MCF 10A (cell line): ENCODE measurements around the gene KLHL22. TPM values are rescaled to one million over a fixed set of nuclear protein-coding genes. Genes with fewer than 3 reads are reported as not detected.

ENCODE experiments used
- BruUV-seq: library from RNA; stranded (reverse); fragments of 400-500 nt; replicated peaks from 2 replicates; lab custom pipeline; 2021; lab: Mats Ljungman, UMichigan
- CTCF ChIA-PET: fragments of 300-600 bp; sonication (Branson Sonifier 250); formaldehyde crosslinking; extraction: SDS; loops from one replicate; lab custom pipeline; 2021; ENCODE audit warnings: antibody characterized with exemption, inconsistent platforms; lab: Yijun Ruan, JAX
- POLR2A ChIA-PET: fragments of 300-600, 350-650 bp; sonication (Branson Sonifier 250); formaldehyde crosslinking; extraction: SDS; loops from one replicate; lab custom pipeline; 2020; ENCODE audit warnings: antibody characterized with exemption, inconsistent platforms; lab: Yijun Ruan, JAX
- DNase-seq: peaks from one replicate; pipeline ENCODE4 v3.0.0-alpha.2; 2018; ENCODE audit not compliant: unreplicated experiment
- H3K27ac Mint-ChIP-seq: one replicate; pipeline ENCODE4 v1.8.0; 2022; ENCODE audit warnings: mild to moderate bottlenecking, low read depth, mixed read lengths; ENCODE audit not compliant: unreplicated experiment
- H3K27me3 Mint-ChIP-seq: one replicate; pipeline ENCODE4 v1.8.0; 2022; ENCODE audit warnings: mixed read lengths; ENCODE audit not compliant: insufficient read depth, unreplicated experiment
- H3K36me3 Mint-ChIP-seq: one replicate; pipeline ENCODE4 v1.8.0; 2022; ENCODE audit warnings: mild to moderate bottlenecking, moderate library complexity, mixed read lengths; ENCODE audit not compliant: insufficient read depth, unreplicated experiment
- H3K4me1 Mint-ChIP-seq: one replicate; pipeline ENCODE4 v1.8.0; 2022; ENCODE audit warnings: mixed read lengths; ENCODE audit not compliant: insufficient read depth, unreplicated experiment
- H3K4me3 Mint-ChIP-seq: one replicate; pipeline ENCODE4 v1.8.0; 2022; ENCODE audit warnings: mild to moderate bottlenecking, moderate library complexity, mixed read lengths; ENCODE audit not compliant: unreplicated experiment
- H3K9me3 Mint-ChIP-seq: one replicate; pipeline ENCODE4 v1.8.0; 2022; ENCODE audit warnings: mixed read lengths; ENCODE audit not compliant: unreplicated experiment
- CTCF ChIP-seq: fragments of 200-600 bp; IDR thresholded peaks from one replicate; pipeline ENCODE4 v1.8.0; 2022; ENCODE audit warnings: antibody characterized with exemption, mild to moderate bottlenecking; ENCODE audit not compliant: unreplicated experiment
- intact Hi-C: fragments of 100-400 bp; cut with micrococcal nuclease; formaldehyde crosslinking; loops from 2 replicates; pipeline ENCODE4 v1.14.1; 2022
- total RNA-seq: library from RNA; stranded (reverse); gene quantifications from 2 replicates; pipeline ENCODE4 v1.2.3, GENCODE V29; 2022

KLHL22 gene
- total RNA-seq, 1 experiment from 2014 or later: 14.7 TPM

- H3K9me3 Mint-ChIP-seq: no peaks in the 10 kb centered on the region
- no peak for DNase-seq
- H3K4me1 Mint-ChIP-seq: peaks cover 29% of the 10 kb centered on the region
- H3K36me3 Mint-ChIP-seq: peaks cover 58% of the 10 kb centered on the region
- no peak overlapping the region for H3K4me3 Mint-ChIP-seq
- H3K27ac Mint-ChIP-seq: peak overlapping the region; percentile 88
- POLR2A ChIA-PET: interaction anchor here (0.7 to 1.4 kb wide), 3 partner anchors 11 to 435 kb away, joined by 3 to 4 read pairs (median 3); no protein-coding TSS in a partner anchor
- intact Hi-C loops: no loop called here
- H3K27me3 Mint-ChIP-seq: no peaks in the 10 kb centered on the region
- BruUV-seq: no TSS peak
- CTCF ChIA-PET: interaction anchor here (1.0 kb wide), 1 partner anchor 14 kb away, joined by 3 read pairs; no protein-coding TSS in a partner anchor
- TF ChIP-seq CTCF: no peak
Measured at GRCh38 chr22:20537983-20538382, 42.4 kb upstream of the KLHL22 start.

GRCh38 chr22:20537325-20537756, 41.7 kb upstream of the KLHL22 start:
- peaks cover 29% of the 10 kb centered on the region for H3K4me1 Mint-ChIP-seq
- no peak overlapping the region for H3K4me3 Mint-ChIP-seq
- CTCF ChIA-PET: interaction anchor here (0.7 to 1.0 kb wide), 2 partner anchors 15 to 18 kb away, joined by 3 to 4 read pairs; no protein-coding TSS in a partner anchor
- no peak for DNase-seq
- POLR2A ChIA-PET: interaction anchor here (0.7 kb wide), 2 partner anchors 11 to 434 kb away, joined by 3 read pairs; no protein-coding TSS in a partner anchor
- intact Hi-C loops: no loop called here
- H3K27me3 Mint-ChIP-seq: no peaks in the 10 kb centered on the region
- BruUV-seq: TSS peak; percentile 11
- H3K27ac Mint-ChIP-seq: peak overlapping the region; percentile 88
- H3K36me3 Mint-ChIP-seq: peaks cover 56% of the 10 kb centered on the region
- H3K9me3 Mint-ChIP-seq: no peaks in the 10 kb centered on the region
- no peak for TF ChIP-seq CTCF

- DNase-seq: no peak
- TF ChIP-seq CTCF: no peak
- BruUV-seq: no TSS peak
- H3K4me1 Mint-ChIP-seq: peaks cover 34% of the 10 kb centered on the region
- ChIA-PET CTCF (interaction anchor here (0.6 to 0.7 kb wide), 2 partner anchors 18 to 30 kb away, joined by 3 to 4 read pairs; partner anchors contain the start of gene MED15), POLR2A (no interaction called here)
- H3K4me3 Mint-ChIP-seq: no peak overlapping the region
- intact Hi-C loops: no loop called here
- H3K27me3 Mint-ChIP-seq: no peaks in the 10 kb centered on the region
- H3K36me3 Mint-ChIP-seq: peaks cover 53% of the 10 kb centered on the region
- H3K27ac Mint-ChIP-seq: peak overlapping the region; percentile 78
- H3K9me3 Mint-ChIP-seq: no peaks in the 10 kb centered on the region
Measured at GRCh38 chr22:20536590-20537324, 41.2 kb upstream of the KLHL22 start.

- peaks cover 54% of the 10 kb centered on the region for H3K4me1 Mint-ChIP-seq
- peaks cover 32% of the 10 kb centered on the region for H3K36me3 Mint-ChIP-seq
- intact Hi-C loops: loop anchor here (5.0 kb wide), 1 partner anchor 37 kb away; the partner anchor contains the start of gene KLHL22
- H3K27ac Mint-ChIP-seq: peak overlapping the region; percentile 98
- H3K9me3 Mint-ChIP-seq: no peaks in the 10 kb centered on the region
- BruUV-seq: no TSS peak
- no peak overlapping the region for H3K4me3 Mint-ChIP-seq
- POLR2A ChIA-PET: interaction anchor here (0.6 to 10.3 kb wide), 6 partner anchors 10 to 328 kb away, joined by 3 to 332 read pairs (median 10); partner anchors contain the start of gene MED15
- H3K27me3 Mint-ChIP-seq: no peaks in the 10 kb centered on the region
- no peak for TF ChIP-seq CTCF
- no peak for DNase-seq
- CTCF ChIA-PET: no interaction called here
Measured at GRCh38 chr22:20533879-20534265, 38.3 kb upstream of the KLHL22 start.
